SK-N-SH (cell line): Measurements from ENCODE around the gene RFT1. TPM values are rescaled to one million over a fixed set of nuclear protein-coding genes. Genes with fewer than 3 reads are reported as not detected.
A peak's percentile ranks its signal among the peaks of the same experiment; 100 is the strongest.

Experiments
- CTCF ChIA-PET: fragments of 300-600, 350-600 bp; formaldehyde crosslinking; extraction: SDS; loops from one replicate; lab custom pipeline; 2021; lab: Yijun Ruan, JAX
- POLR2A ChIA-PET: fragments of 350-600 bp; sonication (Branson Sonifier 250); formaldehyde crosslinking; extraction: SDS; loops from one replicate; lab custom pipeline; 2020; ENCODE audit warnings: antibody characterized with exemption, inconsistent platforms; lab: Yijun Ruan, JAX
- DNase-seq: peaks from one replicate; pipeline ENCODE4 v3.0.0; 2012
- H2AFZ ChIP-seq: fragments of 200-600 bp; sonication (generic); 2 replicates; pipeline ENCODE4 v1.8.1; 2016; ENCODE audit warnings: antibody characterized with exemption, mild to moderate bottlenecking, low read depth
- H3F3A ChIP-seq: fragments of 200-600 bp; sonication (generic); replicated peaks from 2 replicates; pipeline ENCODE3; 2016; ENCODE audit warnings: antibody characterized with exemption, mild to moderate bottlenecking; ENCODE audit not compliant: insufficient read depth
- H3K27ac ChIP-seq, 2 experiments: fragments of 200-500 bp in 1 of 2; fragments of 200-600 bp in 1 of 2; sonication (Bioruptor generic) in 1 of 2; sonication (generic), shearing (Covaris generic) in 1 of 2; 2 replicates each; pipeline versions ENCODE4 v1.5.1 to v1.6.1; 2014 to 2016; ENCODE audit warnings: low read depth in 2 of 2, inconsistent platforms in 1 of 2, low read length in 1 of 2, mild to moderate bottlenecking in 1 of 2, mixed read lengths in 1 of 2
- H3K27me3 ChIP-seq: fragments of 200-600 bp; sonication (generic), shearing (Covaris generic); 2 replicates; pipeline ENCODE4 v1.6.1; 2016; ENCODE audit warnings: mixed run types; ENCODE audit not compliant: insufficient read depth
- H3K36me3 ChIP-seq, 2 experiments: fragments of 200-500 bp in 1 of 2; fragments of 200-600 bp in 1 of 2; sonication (Bioruptor generic) in 1 of 2; sonication (generic) in 1 of 2; replicated peaks in 1 of 2; 2 replicates each; pipeline versions ENCODE3 to v1.5.1; 2014 to 2016; ENCODE audit warnings: low read length in 1 of 2, mild to moderate bottlenecking in 1 of 2; ENCODE audit not compliant: insufficient read depth in 2 of 2, control insufficient read depth in 1 of 2
- H3K4me1 ChIP-seq, 2 experiments: fragments of 200-500 bp in 1 of 2; fragments of 200-600 bp in 1 of 2; sonication (Bioruptor generic) in 1 of 2; sonication (generic), shearing (Covaris generic) in 1 of 2; 2 replicates each; pipeline versions ENCODE4 v1.5.1 to v1.6.1; 2014 to 2016; ENCODE audit warnings: low read depth in 1 of 2, low read length in 1 of 2, mixed run types in 1 of 2; ENCODE audit not compliant: insufficient read depth in 2 of 2, control insufficient read depth in 1 of 2
- H3K4me2 ChIP-seq: fragments of 200-600 bp; sonication (generic), shearing (Covaris generic); 2 replicates; pipeline ENCODE4 v1.6.1; 2017; ENCODE audit warnings: mixed run types
- H3K4me3 ChIP-seq, 2 experiments: fragments of 200-500 bp in 1 of 2; fragments of 200-600 bp in 1 of 2; sonication (Bioruptor generic) in 1 of 2; sonication (generic), shearing (Covaris generic) in 1 of 2; 2 replicates each; pipeline versions ENCODE4 v1.5.1 to v1.8.1; 2014 to 2016; ENCODE audit warnings: low read depth in 2 of 2, inconsistent platforms in 1 of 2, low read length in 1 of 2, mild to moderate bottlenecking in 1 of 2, mixed read lengths in 1 of 2, moderate library complexity in 1 of 2
- H3K79me2 ChIP-seq: fragments of 200-600 bp; sonication (generic); 2 replicates; pipeline ENCODE4 v1.8.1; 2017; ENCODE audit warnings: mild to moderate bottlenecking; ENCODE audit not compliant: insufficient read depth
- H3K9ac ChIP-seq: fragments of 200-600 bp; sonication (generic); 2 replicates; pipeline ENCODE4 v1.6.1; 2017; ENCODE audit warnings: mixed run types
- H3K9me2 ChIP-seq: fragments of 200-600 bp; sonication (generic); 2 replicates; pipeline ENCODE4 v1.6.1; 2017; ENCODE audit warnings: mixed run types
- H3K9me3 ChIP-seq: fragments of 200-600 bp; sonication (generic); 2 replicates; pipeline ENCODE4 v1.6.1; 2017; ENCODE audit warnings: mixed run types, mild to moderate bottlenecking, moderate library complexity
- H4K20me1 ChIP-seq: fragments of 200-600 bp; sonication (generic); 2 replicates; pipeline ENCODE4 v1.6.1; 2017; ENCODE audit warnings: mild to moderate bottlenecking, mixed run types; ENCODE audit not compliant: insufficient read depth
- FOSL2 ChIP-seq: IDR thresholded peaks from 2 replicates; pipeline ENCODE4 v1.4.0; 2012; ENCODE audit warnings: low read depth, mild to moderate bottlenecking, moderate library complexity, borderline replicate concordance
- MXI1 ChIP-seq: IDR thresholded peaks from 2 replicates; pipeline ENCODE4 v1.6.1; 2012; ENCODE audit warnings: mild to moderate bottlenecking, low read depth, low read length, improper control_type of control experiment
- RXRA ChIP-seq: IDR thresholded peaks from 2 replicates; pipeline ENCODE4 v1.4.0; 2012; ENCODE audit warnings: low read depth, mild to moderate bottlenecking, borderline replicate concordance
- USF1 ChIP-seq: IDR thresholded peaks from 2 replicates; pipeline ENCODE4 v1.4.0; 2012; ENCODE audit warnings: low read depth, borderline replicate concordance
- WGBS: methylation state at CpG from one replicate; pipeline ENCODE4 v1.1.6; 2017; ENCODE audit warnings: low lambda C conversion rate; 5-methylcytosine and 5-hydroxymethylcytosine counted together
- polyA plus RNA-seq, 3 experiments: library from polyadenylated mRNA; depleted of rRNA; stranded (reverse); fragments of >200 nt; gene quantifications; 2 replicates each; pipeline ENCODE4 v1.2.3, GENCODE V29; 2012
- TF ChIP-seq, protein P1 (sequence below): IDR thresholded peaks from 2 replicates; pipeline ENCODE4 v1.6.1; 2012; ENCODE audit warnings: mild to moderate bottlenecking, low read depth, low read length, moderate library complexity
- TF ChIP-seq, protein P2 (sequence below): IDR thresholded peaks from 2 replicates; pipeline ENCODE4 v1.4.0; 2012; ENCODE audit warnings: low read depth, borderline replicate concordance

RFT1 gene
- polyA plus RNA-seq, 1 of the 3 experiments (the other 2 are of a cell fraction), result 13.8 TPM

- TF ChIP-seq, protein P1, sequence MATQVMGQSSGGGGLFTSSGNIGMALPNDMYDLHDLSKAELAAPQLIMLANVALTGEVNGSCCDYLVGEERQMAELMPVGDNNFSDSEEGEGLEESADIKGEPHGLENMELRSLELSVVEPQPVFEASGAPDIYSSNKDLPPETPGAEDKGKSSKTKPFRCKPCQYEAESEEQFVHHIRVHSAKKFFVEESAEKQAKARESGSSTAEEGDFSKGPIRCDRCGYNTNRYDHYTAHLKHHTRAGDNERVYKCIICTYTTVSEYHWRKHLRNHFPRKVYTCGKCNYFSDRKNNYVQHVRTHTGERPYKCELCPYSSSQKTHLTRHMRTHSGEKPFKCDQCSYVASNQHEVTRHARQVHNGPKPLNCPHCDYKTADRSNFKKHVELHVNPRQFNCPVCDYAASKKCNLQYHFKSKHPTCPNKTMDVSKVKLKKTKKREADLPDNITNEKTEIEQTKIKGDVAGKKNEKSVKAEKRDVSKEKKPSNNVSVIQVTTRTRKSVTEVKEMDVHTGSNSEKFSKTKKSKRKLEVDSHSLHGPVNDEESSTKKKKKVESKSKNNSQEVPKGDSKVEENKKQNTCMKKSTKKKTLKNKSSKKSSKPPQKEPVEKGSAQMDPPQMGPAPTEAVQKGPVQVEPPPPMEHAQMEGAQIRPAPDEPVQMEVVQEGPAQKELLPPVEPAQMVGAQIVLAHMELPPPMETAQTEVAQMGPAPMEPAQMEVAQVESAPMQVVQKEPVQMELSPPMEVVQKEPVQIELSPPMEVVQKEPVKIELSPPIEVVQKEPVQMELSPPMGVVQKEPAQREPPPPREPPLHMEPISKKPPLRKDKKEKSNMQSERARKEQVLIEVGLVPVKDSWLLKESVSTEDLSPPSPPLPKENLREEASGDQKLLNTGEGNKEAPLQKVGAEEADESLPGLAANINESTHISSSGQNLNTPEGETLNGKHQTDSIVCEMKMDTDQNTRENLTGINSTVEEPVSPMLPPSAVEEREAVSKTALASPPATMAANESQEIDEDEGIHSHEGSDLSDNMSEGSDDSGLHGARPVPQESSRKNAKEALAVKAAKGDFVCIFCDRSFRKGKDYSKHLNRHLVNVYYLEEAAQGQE, result no peak
- TF ChIP-seq, protein P2, sequence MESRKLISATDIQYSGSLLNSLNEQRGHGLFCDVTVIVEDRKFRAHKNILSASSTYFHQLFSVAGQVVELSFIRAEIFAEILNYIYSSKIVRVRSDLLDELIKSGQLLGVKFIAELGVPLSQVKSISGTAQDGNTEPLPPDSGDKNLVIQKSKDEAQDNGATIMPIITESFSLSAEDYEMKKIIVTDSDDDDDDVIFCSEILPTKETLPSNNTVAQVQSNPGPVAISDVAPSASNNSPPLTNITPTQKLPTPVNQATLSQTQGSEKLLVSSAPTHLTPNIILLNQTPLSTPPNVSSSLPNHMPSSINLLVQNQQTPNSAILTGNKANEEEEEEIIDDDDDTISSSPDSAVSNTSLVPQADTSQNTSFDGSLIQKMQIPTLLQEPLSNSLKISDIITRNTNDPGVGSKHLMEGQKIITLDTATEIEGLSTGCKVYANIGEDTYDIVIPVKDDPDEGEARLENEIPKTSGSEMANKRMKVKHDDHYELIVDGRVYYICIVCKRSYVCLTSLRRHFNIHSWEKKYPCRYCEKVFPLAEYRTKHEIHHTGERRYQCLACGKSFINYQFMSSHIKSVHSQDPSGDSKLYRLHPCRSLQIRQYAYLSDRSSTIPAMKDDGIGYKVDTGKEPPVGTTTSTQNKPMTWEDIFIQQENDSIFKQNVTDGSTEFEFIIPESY, result no peak
- TF ChIP-seq FOSL2, result no peak
- TF ChIP-seq USF1, result no peak
Measured at GRCh38 chr3:53085476-53085875, 44.8 kb downstream of the RFT1 start (continued).

DNA sequence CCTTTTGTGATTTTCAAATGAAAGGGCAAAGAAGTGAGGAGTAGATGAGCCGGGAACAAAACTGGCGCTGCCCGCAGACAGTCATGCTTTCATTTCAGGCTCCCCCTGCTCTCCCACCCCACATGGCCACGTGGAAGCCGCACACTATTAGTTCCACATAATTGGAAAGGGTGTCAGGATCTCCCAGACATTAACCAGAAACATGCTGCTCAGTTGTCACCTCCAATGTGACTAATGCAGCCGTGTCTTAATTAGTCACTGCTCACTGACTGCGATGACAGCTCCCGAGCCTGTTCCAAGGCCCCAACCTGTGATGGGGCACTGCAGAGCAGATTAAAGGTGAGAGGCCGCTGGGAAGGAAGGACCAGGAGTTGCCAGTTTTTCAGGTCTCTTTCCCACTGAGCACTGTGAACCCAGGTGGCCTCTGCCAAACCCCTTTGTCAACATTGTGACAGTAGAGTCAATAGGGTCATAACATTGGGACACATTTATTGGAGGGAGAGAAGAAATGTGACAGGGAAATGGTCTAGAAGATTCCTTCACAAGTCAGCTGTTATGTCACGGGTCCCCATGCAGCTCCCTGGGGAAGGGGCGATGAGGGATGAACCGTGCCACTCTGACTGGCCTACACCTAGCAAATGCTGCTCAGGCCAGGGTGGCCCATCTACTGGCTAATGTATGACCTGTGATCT, 45.8 kb downstream of the RFT1 start:
- H3K9ac ChIP-seq, result no peak overlapping the region
- WGBS, result 88% methylated on average over 10 of the region's 12 CpGs
- H3K9me2 ChIP-seq, result no peaks in the 10 kb centered on the region
- H3K27me3 ChIP-seq, result no peaks in the 10 kb centered on the region
- H3K4me1 ChIP-seq, result peaks cover 0 to 18% of the 10 kb centered on the region in 2 experiments; a peak in 1 of 4 replicates
- no peak overlapping the region for H2AFZ ChIP-seq
- ChIA-PET CTCF (interaction anchor here (0.9 to 1.8 kb wide), 7 partner anchors 10 to 233 kb away, joined by 3 to 9 read pairs (median 3); no protein-coding TSS in a partner anchor), POLR2A (interaction anchor here (1.0 to 1.2 kb wide), 2 partner anchors 10 to 38 kb away, joined by 3 to 4 read pairs; partner anchors contain the start of gene SFMBT1)
- no peaks in the 10 kb centered on the region for H4K20me1 ChIP-seq
- H3K27ac ChIP-seq, result peak overlapping the region; percentile 51 to 73; a peak in 3 of 4 replicates
- H3F3A ChIP-seq, result no peaks in the 10 kb centered on the region
- H3K4me3 ChIP-seq, result no peak overlapping the region
- peaks cover 0 to 3% of the 10 kb centered on the region in 2 experiments for H3K36me3 ChIP-seq
- no peak for DNase-seq
- no peaks in the 10 kb centered on the region for H3K9me3 ChIP-seq
- H3K79me2 ChIP-seq, result no peaks in the 10 kb centered on the region
- TF ChIP-seq MXI1, result peak; percentile 36; the same call in 1 of the 2 replicates
- no peak for TF ChIP-seq RXRA
- no peak overlapping the region for H3K4me2 ChIP-seq
